Measurements from ENCODE around the gene CMBL.

DNA sequence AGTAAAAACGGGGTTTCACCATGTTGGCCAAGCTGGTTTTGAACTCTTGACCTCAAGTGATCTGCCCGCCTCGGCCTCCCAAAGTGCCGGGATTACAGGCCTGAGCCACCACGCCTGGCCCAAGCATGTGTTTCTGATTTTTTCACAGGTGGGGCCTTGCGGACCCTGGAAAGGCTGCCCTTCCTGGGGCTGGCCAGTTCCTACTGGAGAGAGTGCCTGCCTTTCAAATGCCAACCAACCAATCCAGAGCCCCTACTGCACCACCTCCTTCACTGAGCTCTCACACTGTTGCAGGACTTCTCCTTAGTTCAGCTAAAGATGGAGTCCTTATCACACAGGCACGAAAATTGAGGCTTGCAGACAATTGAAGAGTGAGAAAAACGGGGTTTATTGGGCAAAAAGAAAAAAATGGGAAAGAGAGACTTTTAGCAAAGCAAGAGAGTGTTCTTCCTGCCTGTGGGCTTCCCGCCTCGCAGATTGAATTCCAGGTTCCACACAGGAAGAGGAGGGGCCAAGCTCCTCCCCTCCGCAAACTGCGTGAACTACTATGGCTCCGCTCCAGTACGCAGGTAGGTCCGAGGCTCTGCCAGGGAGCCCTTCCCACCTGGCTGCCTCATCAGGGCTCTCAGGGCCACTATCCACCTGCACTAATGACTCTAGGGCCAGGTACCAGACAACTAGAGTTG lies 8.3 kb upstream of the CMBL start:
- TF ChIP-seq, protein P1, sequence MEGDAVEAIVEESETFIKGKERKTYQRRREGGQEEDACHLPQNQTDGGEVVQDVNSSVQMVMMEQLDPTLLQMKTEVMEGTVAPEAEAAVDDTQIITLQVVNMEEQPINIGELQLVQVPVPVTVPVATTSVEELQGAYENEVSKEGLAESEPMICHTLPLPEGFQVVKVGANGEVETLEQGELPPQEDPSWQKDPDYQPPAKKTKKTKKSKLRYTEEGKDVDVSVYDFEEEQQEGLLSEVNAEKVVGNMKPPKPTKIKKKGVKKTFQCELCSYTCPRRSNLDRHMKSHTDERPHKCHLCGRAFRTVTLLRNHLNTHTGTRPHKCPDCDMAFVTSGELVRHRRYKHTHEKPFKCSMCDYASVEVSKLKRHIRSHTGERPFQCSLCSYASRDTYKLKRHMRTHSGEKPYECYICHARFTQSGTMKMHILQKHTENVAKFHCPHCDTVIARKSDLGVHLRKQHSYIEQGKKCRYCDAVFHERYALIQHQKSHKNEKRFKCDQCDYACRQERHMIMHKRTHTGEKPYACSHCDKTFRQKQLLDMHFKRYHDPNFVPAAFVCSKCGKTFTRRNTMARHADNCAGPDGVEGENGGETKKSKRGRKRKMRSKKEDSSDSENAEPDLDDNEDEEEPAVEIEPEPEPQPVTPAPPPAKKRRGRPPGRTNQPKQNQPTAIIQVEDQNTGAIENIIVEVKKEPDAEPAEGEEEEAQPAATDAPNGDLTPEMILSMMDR (conservative IDR thresholded peaks at IDR 0.05; ENCODE audit: low read length) = no peak
- no peak for TF ChIP-seq EZH2phosphoT487 (IDR thresholded peaks at IDR 0.05; ENCODE audit: borderline replicate concordance, low read depth, low read length)
